Type B pancreatic cell (in vitro differentiated cells): Measurements from ENCODE around the gene EYS. TPM values are rescaled to one million over a fixed set of nuclear protein-coding genes. Genes with fewer than 3 reads are reported as not detected.

Experiments
- DNase-seq: peaks from one replicate; pipeline ENCODE4 v3.0.0; 2021; ENCODE audit warnings: mixed read lengths; ENCODE audit not compliant: unreplicated experiment; ENCODE audit errors: extremely low spot score
- H3K27ac Mint-ChIP-seq: 2 replicates; pipeline ENCODE4 v1.8.0; 2021; ENCODE audit warnings: mild to moderate bottlenecking, mixed read lengths
- H3K27me3 Mint-ChIP-seq: 2 replicates; pipeline ENCODE4 v1.8.0; 2021; ENCODE audit warnings: mixed read lengths
- H3K36me3 Mint-ChIP-seq: 2 replicates; pipeline ENCODE4 v1.8.0; 2021; ENCODE audit warnings: mixed read lengths
- H3K4me1 Mint-ChIP-seq: one replicate; pipeline ENCODE4 v1.8.0; 2021; ENCODE audit warnings: mixed read lengths; ENCODE audit not compliant: unreplicated experiment
- H3K4me3 Mint-ChIP-seq: 2 replicates; pipeline ENCODE4 v1.8.0; 2021; ENCODE audit warnings: mild to moderate bottlenecking, mixed read lengths
- H3K9me3 Mint-ChIP-seq: 2 replicates; pipeline ENCODE4 v1.8.0; 2021; ENCODE audit warnings: mixed read lengths
- total RNA-seq: library from RNA; stranded (reverse); gene quantifications from 2 replicates; pipeline ENCODE4 v1.2.1, GENCODE V29; 2021; ENCODE audit warnings: low replicate concordance
- TF ChIP-seq, protein P1 (sequence below): fragments of 200-600 bp; sonication (generic); conservative IDR thresholded peaks from 2 replicates; pipeline ENCODE4 v1.5.0; 2021; ENCODE audit warnings: antibody characterized with exemption, mild to moderate bottlenecking

Gene EYS
- total RNA-seq, 1 donor from 2014 or later: 1.5 TPM

- Mint-ChIP-seq H3K27me3 (no peaks in the 10 kb centered on the region), H3K27ac (no peak overlapping the region), H3K4me3 (no peak overlapping the region), H3K9me3 (no peaks in the 10 kb centered on the region), H3K4me1 (no peaks in the 10 kb centered on the region), H3K36me3 (no peaks in the 10 kb centered on the region)
- TF ChIP-seq, protein P1, sequence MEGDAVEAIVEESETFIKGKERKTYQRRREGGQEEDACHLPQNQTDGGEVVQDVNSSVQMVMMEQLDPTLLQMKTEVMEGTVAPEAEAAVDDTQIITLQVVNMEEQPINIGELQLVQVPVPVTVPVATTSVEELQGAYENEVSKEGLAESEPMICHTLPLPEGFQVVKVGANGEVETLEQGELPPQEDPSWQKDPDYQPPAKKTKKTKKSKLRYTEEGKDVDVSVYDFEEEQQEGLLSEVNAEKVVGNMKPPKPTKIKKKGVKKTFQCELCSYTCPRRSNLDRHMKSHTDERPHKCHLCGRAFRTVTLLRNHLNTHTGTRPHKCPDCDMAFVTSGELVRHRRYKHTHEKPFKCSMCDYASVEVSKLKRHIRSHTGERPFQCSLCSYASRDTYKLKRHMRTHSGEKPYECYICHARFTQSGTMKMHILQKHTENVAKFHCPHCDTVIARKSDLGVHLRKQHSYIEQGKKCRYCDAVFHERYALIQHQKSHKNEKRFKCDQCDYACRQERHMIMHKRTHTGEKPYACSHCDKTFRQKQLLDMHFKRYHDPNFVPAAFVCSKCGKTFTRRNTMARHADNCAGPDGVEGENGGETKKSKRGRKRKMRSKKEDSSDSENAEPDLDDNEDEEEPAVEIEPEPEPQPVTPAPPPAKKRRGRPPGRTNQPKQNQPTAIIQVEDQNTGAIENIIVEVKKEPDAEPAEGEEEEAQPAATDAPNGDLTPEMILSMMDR: no peak
- DNase-seq: no peak
Observed at GRCh38 chr6:64713175-64713574, 993.9 kb downstream of the EYS start.

DNA sequence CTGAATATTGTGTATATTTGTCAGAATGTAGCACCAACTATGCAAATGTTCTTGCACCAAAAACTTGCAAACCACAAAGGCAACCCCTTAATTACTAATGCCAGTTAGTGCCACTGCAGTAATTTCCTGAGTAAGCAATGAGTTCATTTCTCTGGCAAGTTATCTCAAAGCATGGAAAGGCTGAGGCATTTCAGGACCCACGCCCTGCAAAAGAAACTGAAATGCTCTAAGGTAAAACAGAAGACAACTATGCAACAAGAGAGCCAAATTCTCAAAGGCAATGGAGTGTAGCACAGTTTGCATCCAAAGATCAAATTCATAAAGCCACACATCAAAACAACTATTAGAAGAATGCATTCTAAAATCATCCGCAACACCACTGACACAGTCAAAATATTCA lies 994.4 kb downstream of the EYS start:
- H3K27ac Mint-ChIP-seq: no peak overlapping the region
- TF ChIP-seq, protein P1: no peak
- no peaks in the 10 kb centered on the region for H3K27me3 Mint-ChIP-seq
- H3K9me3 Mint-ChIP-seq: no peaks in the 10 kb centered on the region
- no peak for DNase-seq
- no peak overlapping the region for H3K4me3 Mint-ChIP-seq
- H3K36me3 Mint-ChIP-seq: no peaks in the 10 kb centered on the region
- H3K4me1 Mint-ChIP-seq: no peaks in the 10 kb centered on the region

DNA sequence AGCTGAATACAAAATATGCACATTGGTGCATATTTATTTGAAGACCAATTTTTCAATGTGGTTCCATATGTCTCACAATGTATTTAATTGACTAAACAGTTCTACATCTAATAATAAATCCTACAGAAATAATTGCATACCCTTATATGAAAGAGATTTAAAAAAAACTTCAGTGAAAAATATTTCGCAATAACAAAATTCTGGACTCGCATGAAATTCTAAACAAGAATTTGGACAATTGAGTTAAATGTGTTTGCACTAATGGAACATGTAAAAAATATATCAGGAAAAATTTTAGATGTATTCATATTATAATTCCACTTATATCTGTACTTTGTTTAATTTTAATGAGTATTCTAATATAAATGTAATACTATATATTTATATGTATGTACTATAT lies 1003.1 kb downstream of the EYS start:
- H3K4me3 Mint-ChIP-seq: no peak overlapping the region
- no peaks in the 10 kb centered on the region for H3K27me3 Mint-ChIP-seq
- no peak overlapping the region for H3K27ac Mint-ChIP-seq
- H3K4me1 Mint-ChIP-seq: no peaks in the 10 kb centered on the region
- no peak for DNase-seq
- H3K9me3 Mint-ChIP-seq: no peaks in the 10 kb centered on the region
- TF ChIP-seq, protein P1: no peak
- H3K36me3 Mint-ChIP-seq: no peaks in the 10 kb centered on the region

DNA sequence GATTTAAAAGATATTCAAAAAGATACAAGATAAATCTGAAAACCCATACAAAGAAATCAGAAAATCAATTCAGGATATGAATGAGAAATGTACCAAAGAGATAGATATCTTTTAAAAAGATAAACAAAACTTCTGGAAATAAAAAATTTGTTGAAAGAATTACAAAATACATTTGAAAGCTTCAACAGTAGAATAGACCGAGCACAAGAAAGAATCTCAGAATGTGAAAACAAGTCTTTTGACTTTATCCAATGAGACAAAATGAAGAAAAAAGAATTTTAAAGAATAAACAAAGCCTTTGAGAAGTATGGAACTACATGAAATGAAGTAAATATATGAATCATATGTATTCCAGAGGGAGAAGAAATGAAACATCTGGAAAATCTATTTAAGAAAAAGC lies 1011.0 kb downstream of the EYS start:
- peaks cover 5% of the 10 kb centered on the region for H3K9me3 Mint-ChIP-seq
- no peak overlapping the region for H3K4me3 Mint-ChIP-seq
- DNase-seq: no peak
- H3K27me3 Mint-ChIP-seq: no peaks in the 10 kb centered on the region
- H3K36me3 Mint-ChIP-seq: no peaks in the 10 kb centered on the region
- TF ChIP-seq, protein P1: no peak
- H3K4me1 Mint-ChIP-seq: no peaks in the 10 kb centered on the region
- H3K27ac Mint-ChIP-seq: no peak overlapping the region

DNA sequence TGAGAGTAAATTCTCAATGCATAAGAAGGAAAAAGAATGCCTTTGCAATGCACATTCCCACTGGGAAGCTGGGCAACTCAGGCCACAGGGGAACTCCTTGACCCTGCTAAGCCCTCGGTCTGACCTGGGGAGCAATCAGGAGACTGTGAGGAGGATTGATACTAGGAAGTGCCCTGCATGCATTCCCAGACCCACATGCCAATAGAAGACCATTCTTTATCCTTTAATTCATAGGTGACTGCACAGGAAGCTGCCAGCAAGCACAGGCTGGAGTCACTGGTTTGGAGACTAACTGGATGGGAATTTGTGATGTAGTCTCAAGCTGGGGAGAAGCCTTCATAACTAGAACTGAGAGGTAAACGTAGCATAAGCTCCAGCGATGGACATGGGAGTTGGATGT lies 1012.7 kb downstream of the EYS start:
- Mint-ChIP-seq H3K4me3 (no peak overlapping the region), H3K27ac (no peak overlapping the region), H3K36me3 (no peaks in the 10 kb centered on the region), H3K4me1 (no peaks in the 10 kb centered on the region), H3K9me3 (peaks cover 5% of the 10 kb centered on the region), H3K27me3 (no peaks in the 10 kb centered on the region)
- no peak for DNase-seq
- TF ChIP-seq, protein P1: no peak

DNA sequence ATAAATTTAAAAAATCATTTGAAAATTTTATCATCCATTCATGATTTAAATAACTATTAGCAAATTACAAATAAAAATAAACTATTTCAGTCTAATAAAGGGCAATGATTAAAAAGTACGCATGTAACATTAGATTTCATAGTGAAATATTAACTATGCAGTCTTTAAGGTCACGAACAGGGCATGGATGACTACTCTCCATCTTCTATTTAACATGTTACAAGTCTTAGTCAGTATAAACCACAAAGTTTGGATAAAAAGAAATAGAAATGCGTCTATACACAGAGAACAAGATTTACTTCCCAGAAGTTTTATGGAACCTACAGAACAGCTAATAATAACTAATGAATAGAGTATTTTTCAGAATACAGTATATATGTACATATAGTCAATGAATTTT lies 1016.0 kb downstream of the EYS start:
- TF ChIP-seq, protein P1: no peak
- Mint-ChIP-seq H3K36me3 (no peaks in the 10 kb centered on the region), H3K27ac (no peak overlapping the region), H3K27me3 (no peaks in the 10 kb centered on the region), H3K4me1 (no peaks in the 10 kb centered on the region), H3K4me3 (no peak overlapping the region), H3K9me3 (no peaks in the 10 kb centered on the region)
- DNase-seq: no peak
